Mesenchymal stem cell (in vitro differentiated cells and primary cell): ENCODE results near the gene ZNF410.
"Not testable (repeated sequence)": the region's sequence is repeated elsewhere in the genome, so short reads cannot be mapped to it uniquely, and the experiment has no call there.

ENCODE experiments used
- DNase-seq: peaks from one replicate; pipeline ENCODE4 v3.0.0-alpha.2; 2013
- H2AFZ ChIP-seq: one replicate; pipeline ENCODE4 v1.6.1; 2013; ENCODE audit warnings: low read depth, mild to moderate bottlenecking, control low read depth, inconsistent platforms, low read length, moderate library complexity
- H2AK5ac ChIP-seq: 2 replicates; pipeline ENCODE4 v1.6.1; 2013; ENCODE audit warnings: low read length, moderate library complexity, mild to moderate bottlenecking, inconsistent platforms; ENCODE audit not compliant: severe bottlenecking
- H2BK120ac ChIP-seq: one replicate; pipeline ENCODE4 v1.6.1; 2013; ENCODE audit warnings: low read depth, mild to moderate bottlenecking, inconsistent platforms, low read length, moderate library complexity
- H2BK12ac ChIP-seq, 2 experiments: one replicate each; pipeline ENCODE4 v1.6.1; 2013; ENCODE audit warnings: inconsistent platforms in 2 of 2, low read length in 2 of 2, mild to moderate bottlenecking in 2 of 2, moderate library complexity in 2 of 2, control low read depth in 1 of 2
- H2BK15ac ChIP-seq: one replicate; pipeline ENCODE4 v1.6.1; 2013; ENCODE audit warnings: mild to moderate bottlenecking, low read depth, inconsistent platforms; ENCODE audit not compliant: poor library complexity, severe bottlenecking
- H2BK5ac ChIP-seq: 2 replicates; pipeline ENCODE4 v1.6.1; 2013; ENCODE audit warnings: low read depth, mild to moderate bottlenecking, low read length, control low read depth, inconsistent platforms; ENCODE audit not compliant: poor library complexity, severe bottlenecking
- H3K14ac ChIP-seq, 2 experiments: one replicate each; pipeline ENCODE4 v1.6.1; 2013; ENCODE audit warnings: inconsistent platforms in 2 of 2, low read length in 2 of 2, control low read depth in 1 of 2, mild to moderate bottlenecking in 1 of 2, moderate library complexity in 1 of 2
- H3K18ac ChIP-seq, 2 experiments: one replicate each; pipeline ENCODE4 v1.6.1; 2013; ENCODE audit warnings: inconsistent platforms in 2 of 2, low read length in 2 of 2, control low read depth in 1 of 2, low read depth in 1 of 2, mild to moderate bottlenecking in 1 of 2
- H3K23ac ChIP-seq, 2 experiments: one replicate each; pipeline ENCODE4 v1.6.1; 2013; ENCODE audit warnings: inconsistent platforms in 2 of 2, low read length in 2 of 2, mild to moderate bottlenecking in 2 of 2, moderate library complexity in 2 of 2, control low read depth in 1 of 2
- H3K27ac ChIP-seq: 2 replicates; pipeline ENCODE4 v1.5.1; 2013; ENCODE audit warnings: mild to moderate bottlenecking, moderate library complexity, low read length, control low read depth, inconsistent platforms; ENCODE audit not compliant: poor library complexity, severe bottlenecking
- H3K27me3 ChIP-seq, 2 experiments: 2 replicates each; pipeline versions ENCODE4 v1.6.1 to v1.7.0; 2013; ENCODE audit warnings: low read length in 2 of 2, mild to moderate bottlenecking in 2 of 2, moderate library complexity in 2 of 2, control low read depth in 1 of 2, inconsistent platforms in 1 of 2; ENCODE audit not compliant: control insufficient read depth in 1 of 2, insufficient read depth in 1 of 2
- H3K36me3 ChIP-seq, 2 experiments: 2 replicates each; pipeline versions ENCODE4 v1.6.1 to v1.7.0; 2013; ENCODE audit warnings: low read length in 2 of 2, control low read depth in 1 of 2, inconsistent platforms in 1 of 2, low read depth in 1 of 2, mild to moderate bottlenecking in 1 of 2; ENCODE audit not compliant: insufficient read depth in 2 of 2, control insufficient read depth in 1 of 2
- H3K4ac ChIP-seq, 2 experiments: one replicate each; pipeline ENCODE4 v1.6.1; 2013; ENCODE audit warnings: inconsistent platforms in 2 of 2, low read length in 2 of 2, mild to moderate bottlenecking in 2 of 2, moderate library complexity in 2 of 2, control low read depth in 1 of 2, low read depth in 1 of 2
- H3K4me1 ChIP-seq: 2 replicates; pipeline ENCODE4 v1.6.1; 2013; ENCODE audit warnings: low read depth, low read length, control low read depth; ENCODE audit not compliant: control insufficient read depth, insufficient read depth
- H3K4me2 ChIP-seq: 2 replicates; pipeline ENCODE4 v1.6.1; 2013; ENCODE audit warnings: low read length, mild to moderate bottlenecking, inconsistent platforms; ENCODE audit not compliant: poor library complexity, severe bottlenecking
- H3K4me3 ChIP-seq, 2 experiments: 2 replicates each; pipeline versions ENCODE4 v1.5.1 to v1.7.0; 2013; ENCODE audit warnings: low read length in 2 of 2, mild to moderate bottlenecking in 2 of 2, control low read depth in 1 of 2, low read depth in 1 of 2; ENCODE audit not compliant: insufficient read depth in 1 of 2
- H3K79me1 ChIP-seq: replicated peaks from 2 replicates; pipeline ENCODE4 v1.6.1; 2013; ENCODE audit warnings: mild to moderate bottlenecking, control low read depth, low read length, inconsistent platforms; ENCODE audit not compliant: poor library complexity, severe bottlenecking
- H3K9ac ChIP-seq: 2 replicates; pipeline ENCODE4 v1.7.0; 2013; ENCODE audit warnings: mild to moderate bottlenecking, low read length, moderate library complexity
- H3K9me3 ChIP-seq: 2 replicates; pipeline ENCODE4 v1.7.0; 2013; ENCODE audit warnings: mild to moderate bottlenecking, low read length; ENCODE audit not compliant: control insufficient read depth
- H4K8ac ChIP-seq: one replicate; pipeline ENCODE4 v1.6.1; 2013; ENCODE audit warnings: inconsistent platforms, mild to moderate bottlenecking, low read length, moderate library complexity
- H4K91ac ChIP-seq: one replicate; pipeline ENCODE4 v1.6.1; 2013; ENCODE audit warnings: mild to moderate bottlenecking, low read length, inconsistent platforms
- WGBS: methylation state at CpG from one replicate; pipeline ENCODE4 v1.1.7; 2013; ENCODE audit warnings: mixed read lengths; 5-methylcytosine and 5-hydroxymethylcytosine counted together

The ZNF410 gene

DNA sequence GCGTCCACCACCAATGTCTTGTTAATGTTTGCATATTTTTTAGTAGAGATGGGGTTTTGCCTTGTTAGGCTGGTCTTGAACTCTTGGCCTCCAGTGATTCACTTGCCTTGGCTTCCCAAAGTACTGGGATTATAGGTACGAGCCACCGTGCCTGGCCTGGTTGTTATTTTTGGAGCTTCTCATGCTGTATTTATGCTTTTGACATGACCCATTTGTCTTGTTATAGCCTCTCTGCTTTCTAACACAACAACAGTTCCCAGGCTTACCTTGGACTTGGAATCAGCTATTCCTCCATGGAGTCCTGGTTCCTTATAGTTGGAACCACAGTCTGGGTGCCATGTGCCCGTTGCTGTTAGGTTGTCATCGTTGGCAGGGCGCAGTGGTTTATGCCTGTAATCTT is 29.7 kb downstream of the ZNF410 start:
- Histone ChIP-seq H2AFZ (no peak overlapping the region), H2BK120ac (no peak overlapping the region), H3K4me2 (no peak overlapping the region), H3K27me3 (no peaks in the 10 kb centered on the region), H3K18ac (no peak overlapping the region), H4K8ac (no peak overlapping the region), H3K79me1 (peaks cover 27% of the 10 kb centered on the region), H4K91ac (no peak overlapping the region), H3K9ac (no peak overlapping the region), H3K14ac (no peak overlapping the region), H2AK5ac (no peak overlapping the region), H2BK5ac (no peak overlapping the region), H3K9me3 (no peaks in the 10 kb centered on the region), H3K36me3 (peaks cover 29 to 78% of the 10 kb centered on the region in 2 experiments), H3K4me1 (no peaks in the 10 kb centered on the region), H2BK15ac (no peak overlapping the region), H3K4ac (no peak overlapping the region), H3K23ac (no peak overlapping the region), H2BK12ac (no peak overlapping the region), H3K27ac (no peak overlapping the region), H3K4me3 (no peak overlapping the region)
- DNase-seq, result no peak
- WGBS, result 93% methylated on average over 6 of the region's 6 CpGs

GRCh38 chr14:73919457-73919856 is 32.8 kb downstream of the ZNF410 start:
- H2BK120ac ChIP-seq, H3K4me3 ChIP-seq, H3K27me3 ChIP-seq, H4K8ac ChIP-seq, DNase-seq, H3K18ac ChIP-seq, H3K9ac ChIP-seq, H3K4me2 ChIP-seq, H3K4ac ChIP-seq, H3K23ac ChIP-seq, H2BK12ac ChIP-seq, H3K27ac ChIP-seq, H2BK15ac ChIP-seq, H3K14ac ChIP-seq, H2AFZ ChIP-seq, H2BK5ac ChIP-seq, H4K91ac ChIP-seq, H3K9me3 ChIP-seq, H2AK5ac ChIP-seq, H3K4me1 ChIP-seq: not testable (repeated sequence)
- Histone ChIP-seq H3K36me3 (peaks cover 24 to 83% of the 10 kb centered on the region in 2 experiments), H3K79me1 (peaks cover 24% of the 10 kb centered on the region)
- WGBS, result 96% methylated on average over 2 of the region's 2 CpGs

DNA sequence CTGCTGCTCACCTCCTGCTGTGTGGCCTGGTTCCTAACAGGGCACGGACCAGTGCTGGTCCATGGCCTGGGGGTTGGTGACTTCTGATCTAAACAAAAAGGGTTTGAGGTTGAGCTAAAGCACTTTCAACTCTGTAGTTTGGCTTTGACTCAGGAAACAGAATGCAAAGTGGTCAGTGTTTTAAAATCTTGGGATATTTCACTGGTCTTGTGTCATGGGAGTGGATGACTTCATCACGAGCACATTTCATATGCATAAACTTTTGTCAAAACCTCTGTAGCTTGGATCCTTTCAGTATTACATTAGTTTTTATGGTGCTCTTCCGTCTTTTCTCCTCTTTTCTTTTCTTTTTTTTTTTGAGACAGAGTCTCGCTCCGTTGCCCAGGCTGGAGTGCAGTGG is 37.7 kb downstream of the ZNF410 start:
- Histone ChIP-seq H2BK12ac (no peak overlapping the region), H3K4me3 (no peak overlapping the region), H3K4me1 (no peaks in the 10 kb centered on the region), H2AK5ac (no peak overlapping the region), H3K4ac (no peak overlapping the region), H3K9ac (peak overlapping the region; percentile 35), H3K4me2 (no peak overlapping the region), H4K8ac (no peak overlapping the region), H4K91ac (no peak overlapping the region), H2BK15ac (no peak overlapping the region), H2BK120ac (no peak overlapping the region), H3K27me3 (no peaks in the 10 kb centered on the region), H3K23ac (no peak overlapping the region), H3K18ac (no peak overlapping the region), H2BK5ac (no peak overlapping the region), H3K27ac (no peak overlapping the region), H3K14ac (no peak overlapping the region), H3K9me3 (no peaks in the 10 kb centered on the region), H3K79me1 (peaks cover 29% of the 10 kb centered on the region), H2AFZ (no peak overlapping the region), H3K36me3 (peaks cover 28 to 95% of the 10 kb centered on the region in 2 experiments)
- DNase-seq, result peak; percentile 15
- 95% methylated on average over 5 of the region's 5 CpGs for WGBS

DNA sequence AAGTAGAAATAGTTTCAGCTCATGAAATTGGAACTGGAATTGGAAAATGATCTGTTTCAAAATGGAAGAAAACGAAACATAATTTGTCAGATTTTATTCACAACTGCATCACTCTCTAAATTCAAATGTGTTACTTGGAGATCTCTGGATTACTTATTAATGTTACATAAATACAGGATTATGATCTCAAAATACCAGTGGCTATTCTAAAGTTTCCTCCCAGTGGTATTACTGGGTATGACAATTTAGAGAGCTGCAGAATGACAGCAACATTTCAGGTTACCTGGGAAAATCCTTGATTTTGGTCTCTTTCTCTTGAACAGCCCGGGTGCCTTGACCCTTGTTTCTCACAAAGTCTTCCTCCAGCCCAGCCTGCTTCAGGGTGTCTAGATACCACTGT is 49.0 kb downstream of the ZNF410 start:
- H2AFZ ChIP-seq, result no peak overlapping the region
- no peak overlapping the region for H3K4me2 ChIP-seq
- peaks cover 22 to 91% of the 10 kb centered on the region in 2 experiments for H3K36me3 ChIP-seq
- H2BK5ac ChIP-seq, result no peak overlapping the region
- no peak overlapping the region for H3K4me3 ChIP-seq
- no peaks in the 10 kb centered on the region for H3K9me3 ChIP-seq
- H3K23ac ChIP-seq, result no peak overlapping the region
- no peak overlapping the region for H2BK12ac ChIP-seq
- WGBS, result 100% methylated on average over 1 of the region's 2 CpGs
- peaks cover 10% of the 10 kb centered on the region for H3K79me1 ChIP-seq
- H2BK15ac ChIP-seq, result no peak overlapping the region
- H2AK5ac ChIP-seq, result no peak overlapping the region
- DNase-seq, result peak; percentile 18
- H3K9ac ChIP-seq, result no peak overlapping the region
- H4K91ac ChIP-seq, result no peak overlapping the region
- no peak overlapping the region for H3K14ac ChIP-seq
- no peak overlapping the region for H4K8ac ChIP-seq
- H3K27ac ChIP-seq, result no peak overlapping the region
- no peak overlapping the region for H3K18ac ChIP-seq
- H3K4me1 ChIP-seq, result no peaks in the 10 kb centered on the region
- H3K27me3 ChIP-seq, result no peaks in the 10 kb centered on the region
- no peak overlapping the region for H3K4ac ChIP-seq
- no peak overlapping the region for H2BK120ac ChIP-seq
